Neural cell (in vitro differentiated cells): ENCODE results near the gene CNN3. TPM values are rescaled to one million over a fixed set of nuclear protein-coding genes. Genes with fewer than 3 reads are reported as not detected.

Source experiments
- H2AFZ ChIP-seq: fragments of 200-600, 300-800 bp; sonication (generic), shearing (Covaris generic); 2 replicates; pipeline ENCODE4 v1.6.0; 2014; ENCODE audit warnings: low read depth, mild to moderate bottlenecking, antibody characterized with exemption, low read length, moderate library complexity
- H3F3A ChIP-seq: fragments of 200-600 bp; shearing (Covaris generic); 2 replicates; pipeline ENCODE4 v1.6.1; 2016; ENCODE audit warnings: mild to moderate bottlenecking, moderate library complexity, mixed read lengths, antibody characterized with exemption, low read length; ENCODE audit not compliant: insufficient read depth, poor library complexity, severe bottlenecking
- H3K27ac ChIP-seq: fragments of 200-600, 300-800 bp; sonication (generic), shearing (Covaris generic); 2 replicates; pipeline ENCODE4 v1.5.1; 2014; ENCODE audit warnings: mild to moderate bottlenecking, low read length, moderate library complexity
- H3K27me3 ChIP-seq: fragments of 300-800, 200-600 bp; sonication (generic), shearing (Covaris generic); 2 replicates; pipeline ENCODE4 v1.6.0; 2014; ENCODE audit warnings: mild to moderate bottlenecking, low read depth, low read length, moderate library complexity; ENCODE audit not compliant: insufficient read depth
- H3K36me3 ChIP-seq: fragments of 300-800, 200-600 bp; sonication (generic), shearing (Covaris generic); 2 replicates; pipeline ENCODE4 v1.5.1; 2014; ENCODE audit warnings: mild to moderate bottlenecking, antibody characterized with exemption, low read length, moderate library complexity; ENCODE audit not compliant: insufficient read depth
- H3K4me2 ChIP-seq: fragments of 300-800, 200-600 bp; sonication (generic), shearing (Covaris generic); 2 replicates; pipeline ENCODE4 v1.6.0; 2014; ENCODE audit warnings: mild to moderate bottlenecking, low read length
- H3K4me3 ChIP-seq: fragments of 300-800, 200-600 bp; sonication (generic), shearing (Covaris generic); 2 replicates; pipeline ENCODE4 v1.5.1; 2014; ENCODE audit warnings: mild to moderate bottlenecking, low read length, moderate library complexity
- H3K79me2 ChIP-seq: fragments of 200-600 bp; shearing (Covaris generic); replicated peaks from 2 replicates; pipeline ENCODE4 v1.6.0; 2014; ENCODE audit warnings: mild to moderate bottlenecking, low read length, moderate library complexity; ENCODE audit not compliant: insufficient read depth
- H3K9ac ChIP-seq: fragments of 300-800, 200-600 bp; sonication (generic), shearing (Covaris generic); 2 replicates; pipeline ENCODE4 v1.6.1; 2016; ENCODE audit warnings: mild to moderate bottlenecking, low read length, mixed read lengths
- H3K9me2 ChIP-seq: fragments of 200-600 bp; shearing (Covaris generic); 2 replicates; pipeline ENCODE4 v1.6.1; 2016; ENCODE audit warnings: mild to moderate bottlenecking, low read length, mixed read lengths; ENCODE audit not compliant: insufficient read depth
- H3K9me3 ChIP-seq: fragments of 200-600, 300-800 bp; sonication (generic), shearing (Covaris generic); 2 replicates; pipeline ENCODE4 v1.6.1; 2016; ENCODE audit warnings: mild to moderate bottlenecking, mixed run types, low read length, moderate library complexity, mixed read lengths
- H4K20me1 ChIP-seq: fragments of 200-600 bp; shearing (Covaris generic); 2 replicates; pipeline ENCODE4 v1.6.1; 2016; ENCODE audit warnings: mild to moderate bottlenecking, mixed run types; ENCODE audit not compliant: insufficient read depth
- CTCF ChIP-seq: fragments of 450-650 bp; IDR thresholded peaks from 2 replicates; pipeline ENCODE4 v1.5.1; 2014; ENCODE audit warnings: antibody characterized with exemption, mild to moderate bottlenecking, moderate library complexity; ENCODE audit not compliant: poor library complexity, severe bottlenecking
- EP300 ChIP-seq: fragments of 450-650 bp; conservative IDR thresholded peaks from 2 replicates; pipeline ENCODE4 v1.6.1; 2014; ENCODE audit warnings: antibody characterized with exemption, mild to moderate bottlenecking, moderate library complexity; ENCODE audit not compliant: poor library complexity, severe bottlenecking
- EZH2 ChIP-seq: fragments of 200-600, 300-800 bp; shearing (Covaris generic), sonication (generic); IDR thresholded peaks from 2 replicates; pipeline ENCODE4 v1.6.1; 2014; ENCODE audit warnings: antibody characterized with exemption, low read length, borderline replicate concordance, mild to moderate bottlenecking; ENCODE audit not compliant: insufficient read depth, poor library complexity, severe bottlenecking
- MXI1 ChIP-seq: fragments of 450-650 bp; conservative IDR thresholded peaks from 2 replicates; pipeline ENCODE4 v1.6.1; 2014; ENCODE audit warnings: antibody characterized with exemption, mild to moderate bottlenecking; ENCODE audit not compliant: poor library complexity, severe bottlenecking
- POLR2AphosphoS5 ChIP-seq: IDR thresholded peaks from 2 replicates; pipeline ENCODE4 v1.6.1; 2012
- RAD21 ChIP-seq: fragments of 450-650 bp; conservative IDR thresholded peaks from 2 replicates; pipeline ENCODE4 v1.6.1; 2014; ENCODE audit warnings: antibody characterized with exemption, mild to moderate bottlenecking, moderate library complexity
- REST ChIP-seq: IDR thresholded peaks from 2 replicates; pipeline ENCODE4 v1.6.1; 2012; ENCODE audit warnings: borderline replicate concordance
- SMC3 ChIP-seq: fragments of 450-650 bp; conservative IDR thresholded peaks from 2 replicates; pipeline ENCODE4 v1.6.1; 2014; ENCODE audit warnings: antibody characterized with exemption, mild to moderate bottlenecking, moderate library complexity; ENCODE audit not compliant: poor library complexity
- TAF1 ChIP-seq: IDR thresholded peaks from 2 replicates; pipeline ENCODE4 v1.6.1; 2012; ENCODE audit warnings: low read depth
- polyA plus RNA-seq: library from polyadenylated mRNA; depleted of rRNA; stranded (reverse); fragments of >200 nt; gene quantifications from 2 replicates; pipeline ENCODE4 v1.2.3, GENCODE V29; 2014

CNN3 gene
- polyA plus RNA-seq, 1 donor from 2014 or later = 106 TPM

- no peaks in the 10 kb centered on the region for H3K9me2 ChIP-seq
- no peaks in the 10 kb centered on the region for H4K20me1 ChIP-seq
- no peaks in the 10 kb centered on the region for H3K36me3 ChIP-seq
- H3K4me3 ChIP-seq = no peak overlapping the region
- TF ChIP-seq EP300 = no peak
- no peak for TF ChIP-seq SMC3
- TF ChIP-seq POLR2AphosphoS5 = no peak
- TF ChIP-seq MXI1 = no peak
- no peak for TF ChIP-seq RAD21
- TF ChIP-seq CTCF = no peak
- TF ChIP-seq TAF1 = no peak
- no peak for TF ChIP-seq REST
- no peaks in the 10 kb centered on the region for H3K79me2 ChIP-seq
- no peaks in the 10 kb centered on the region for H3F3A ChIP-seq
- H3K9ac ChIP-seq = no peak overlapping the region
- no peaks in the 10 kb centered on the region for H3K9me3 ChIP-seq
- no peak overlapping the region for H3K27ac ChIP-seq
- H3K4me2 ChIP-seq = no peak overlapping the region
- H3K27me3 ChIP-seq = no peaks in the 10 kb centered on the region
- H2AFZ ChIP-seq = no peak overlapping the region
Observed at GRCh38 chr1:94969137-94969536, 42.2 kb upstream of the CNN3 start.

GRCh38 chr1:94966033-94966432 is 39.1 kb upstream of the CNN3 start:
- no peaks in the 10 kb centered on the region for H3K27me3 ChIP-seq
- no peaks in the 10 kb centered on the region for H3F3A ChIP-seq
- H3K79me2 ChIP-seq = no peaks in the 10 kb centered on the region

More at GRCh38 chr1:94966033-94966432, 39.1 kb upstream of the CNN3 start:
- Histone ChIP-seq H3K9ac (no peak overlapping the region), H3K4me3 (no peak overlapping the region), H3K9me3 (no peaks in the 10 kb centered on the region), H3K4me2 (no peak overlapping the region), H4K20me1 (no peaks in the 10 kb centered on the region), H3K27ac (no peak overlapping the region), H3K9me2 (no peaks in the 10 kb centered on the region), H2AFZ (no peak overlapping the region), H3K36me3 (no peaks in the 10 kb centered on the region)
- TF ChIP-seq SMC3 (no peak), TAF1 (no peak), EP300 (no peak), RAD21 (no peak), EZH2 (no peak), CTCF (no peak), POLR2AphosphoS5 (no peak), MXI1 (no peak)
